ENCODE data around the gene CATSPER3. TPM values are rescaled to one million over a fixed set of nuclear protein-coding genes. Genes with fewer than 3 reads are reported as not detected.

Gene CATSPER3
- total and polyA plus RNA-seq, 2 of the 13 experiments (the other 11 are each of a cell fraction or from before 2014, with no cell fraction given): 0.33 to 0.37 TPM

DNA sequence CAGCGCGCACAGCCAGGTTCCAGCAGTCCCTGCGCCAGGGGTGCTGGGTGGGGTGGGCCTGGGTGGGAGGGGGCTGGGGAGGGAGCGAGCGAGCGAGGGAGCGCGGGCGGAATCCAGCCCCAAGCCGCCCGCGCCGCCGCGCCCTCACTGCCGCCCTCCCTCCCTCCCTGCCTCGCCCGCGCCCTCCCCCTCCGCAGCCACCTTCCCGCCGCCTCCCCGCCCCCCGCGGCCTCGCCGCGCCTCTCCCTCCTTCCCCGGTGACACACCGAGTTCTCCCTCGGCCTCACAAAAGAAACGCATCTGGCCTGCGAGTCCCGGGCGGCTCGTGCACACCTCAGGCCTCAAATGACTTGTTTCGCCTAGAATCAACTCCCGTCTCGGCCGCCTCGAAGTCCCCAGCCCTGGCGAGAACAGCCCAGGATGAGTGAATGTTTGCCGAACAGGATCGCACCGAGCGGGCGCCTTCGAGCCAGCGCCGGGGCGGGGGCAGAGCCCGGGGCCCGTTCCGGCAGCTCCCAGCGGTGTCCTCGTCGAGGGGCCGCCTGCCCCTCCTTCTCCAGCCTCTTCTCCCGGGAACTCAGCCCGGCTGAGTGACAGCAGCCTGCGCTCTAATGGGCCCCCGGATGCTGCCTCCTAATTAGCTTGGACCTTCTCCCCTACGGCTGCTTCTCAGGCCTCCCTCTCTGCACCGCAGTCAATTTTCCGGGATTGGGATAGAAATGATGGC, 66.7 kb downstream of the CATSPER3 start (continued):
- TF ChIP-seq ZNF280D (CRISPR knock-in tag; IDR thresholded peaks at IDR 0.05) (0 out of 2 replicates have a peak, but pooled peaks have one; percentile 21), IKZF4 (CRISPR knock-in tag; IDR thresholded peaks at IDR 0.05; ENCODE audit: borderline replicate concordance, low read depth, not compliant biosample characterization) (no peak), AFF4 (CRISPR knock-in tag; IDR thresholded peaks at IDR 0.05) (no peak), NR0B2 (CRISPR knock-in tag; IDR thresholded peaks at IDR 0.05) (no peak), ZSCAN21 (CRISPR knock-in tag; IDR thresholded peaks at IDR 0.05; ENCODE audit: borderline replicate concordance) (peak; percentile 38; the same call in 1 of the 2 replicates), ATAD3A (CRISPR knock-in tag; IDR thresholded peaks at IDR 0.05) (no peak), ZNF274 (CRISPR knock-in tag; IDR thresholded peaks at IDR 0.05) (0 out of 2 replicates have a peak, but pooled peaks have one; percentile 9), AKAP8 (CRISPR knock-in tag; IDR thresholded peaks at IDR 0.05) (no peak), ZNF225 (CRISPR knock-in tag; IDR thresholded peaks at IDR 0.05) (no peak), ZNF264 (CRISPR knock-in tag; IDR thresholded peaks at IDR 0.05) (no peak), ZNF326 (CRISPR knock-in tag; IDR thresholded peaks at IDR 0.05; ENCODE audit: borderline replicate concordance) (no peak), ZNF180 (CRISPR knock-in tag; IDR thresholded peaks at IDR 0.05; ENCODE audit: borderline replicate concordance, low read depth) (no peak), ASH2L (IDR thresholded peaks at IDR 0.05; ENCODE audit: insufficient read length, low read depth, low read length) (peak; percentile 40), ZNF614 (CRISPR knock-in tag; IDR thresholded peaks at IDR 0.05; ENCODE audit: borderline replicate concordance) (peak; percentile 53; the same call in 1 of the 2 replicates), GABPB1 (CRISPR knock-in tag; IDR thresholded peaks at IDR 0.05) (peak; percentile 65), SCMH1 (CRISPR knock-in tag; IDR thresholded peaks at IDR 0.05; ENCODE audit: borderline replicate concordance) (no peak)
- TF ChIP-seq, protein P1, sequence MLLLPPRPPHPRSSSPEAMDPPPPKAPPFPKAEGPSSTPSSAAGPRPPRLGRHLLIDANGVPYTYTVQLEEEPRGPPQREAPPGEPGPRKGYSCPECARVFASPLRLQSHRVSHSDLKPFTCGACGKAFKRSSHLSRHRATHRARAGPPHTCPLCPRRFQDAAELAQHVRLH (CRISPR knock-in tag; IDR thresholded peaks at IDR 0.05; ENCODE audit: borderline replicate concordance, low read depth): peak; percentile 54; the same call in 1 of the 2 replicates
- TF ChIP-seq, protein P2, sequence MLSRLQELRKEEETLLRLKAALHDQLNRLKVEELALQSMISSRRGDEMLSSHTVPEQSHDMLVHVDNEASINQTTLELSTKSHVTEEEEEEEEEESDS (CRISPR knock-in tag; IDR thresholded peaks at IDR 0.05; ENCODE audit: borderline replicate concordance): no peak
- TF ChIP-seq, protein P3, sequence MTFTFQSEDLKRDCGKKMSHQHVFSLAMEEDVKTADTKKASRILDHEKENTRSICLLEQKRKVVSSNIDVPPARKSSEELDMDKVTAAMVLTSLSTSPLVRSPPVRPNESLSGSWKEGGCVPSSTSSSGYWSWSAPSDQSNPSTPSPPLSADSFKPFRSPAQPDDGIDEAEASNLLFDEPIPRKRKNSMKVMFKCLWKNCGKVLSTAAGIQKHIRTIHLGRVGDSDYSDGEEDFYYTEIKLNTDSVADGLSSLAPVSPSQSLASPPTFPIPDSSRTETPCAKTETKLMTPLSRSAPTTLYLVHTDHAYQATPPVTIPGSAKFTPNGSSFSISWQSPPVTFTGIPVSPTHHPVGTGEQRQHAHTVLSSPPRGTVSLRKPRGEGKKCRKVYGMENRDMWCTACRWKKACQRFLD (CRISPR knock-in tag; IDR thresholded peaks at IDR 0.05; ENCODE audit: borderline replicate concordance): 0 out of 2 replicates have a peak, but pooled peaks have one; percentile 73
